Cardiac fibroblast (primary cell): ENCODE data around the gene KCNA1.

Source experiments
- DNase-seq, 2 donors: peaks; one replicate each; pipeline versions ENCODE4 v3.0.0 to v3.0.0-alpha.2; 2010; ENCODE audit warnings: low read depth in 2 of 2
- H3K4me3 ChIP-seq, 2 donors: replicated peaks in 1 of 2; 1 replicate in 1 of 2; 2 replicates in 1 of 2; pipeline ENCODE4 v1.5.1; 2011; ENCODE audit warnings: low read depth in 2 of 2, low read length in 2 of 2, mild to moderate bottlenecking in 2 of 2, moderate library complexity in 1 of 2
- CTCF ChIP-seq: IDR thresholded peaks from one replicate; pipeline ENCODE4 v1.5.1; 2011; ENCODE audit warnings: low read depth, mild to moderate bottlenecking, low read length, inconsistent platforms

The KCNA1 gene

DNA sequence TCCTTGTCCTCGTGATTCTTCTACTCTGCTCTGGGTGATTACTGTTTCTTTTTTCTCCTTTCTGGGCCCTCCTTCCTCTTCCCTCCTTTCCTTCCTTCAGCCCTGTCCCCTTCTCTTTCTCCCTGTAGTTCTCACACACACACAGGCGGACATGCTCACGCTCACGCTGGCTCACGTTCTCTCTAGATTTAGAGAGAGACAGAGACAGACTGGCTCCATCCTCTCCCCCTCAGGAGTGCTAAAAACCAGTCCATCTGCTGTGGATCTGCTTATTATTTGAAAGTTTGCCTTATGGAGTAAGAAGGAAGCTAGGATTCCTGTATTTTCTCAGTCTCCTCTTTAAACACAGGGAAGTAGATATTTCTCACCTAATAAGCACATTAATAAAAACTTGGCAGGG is 48.1 kb downstream of the KCNA1 start:
- no peak for TF ChIP-seq CTCF
- H3K4me3 ChIP-seq: no peak overlapping the region
- no peak for DNase-seq

DNA sequence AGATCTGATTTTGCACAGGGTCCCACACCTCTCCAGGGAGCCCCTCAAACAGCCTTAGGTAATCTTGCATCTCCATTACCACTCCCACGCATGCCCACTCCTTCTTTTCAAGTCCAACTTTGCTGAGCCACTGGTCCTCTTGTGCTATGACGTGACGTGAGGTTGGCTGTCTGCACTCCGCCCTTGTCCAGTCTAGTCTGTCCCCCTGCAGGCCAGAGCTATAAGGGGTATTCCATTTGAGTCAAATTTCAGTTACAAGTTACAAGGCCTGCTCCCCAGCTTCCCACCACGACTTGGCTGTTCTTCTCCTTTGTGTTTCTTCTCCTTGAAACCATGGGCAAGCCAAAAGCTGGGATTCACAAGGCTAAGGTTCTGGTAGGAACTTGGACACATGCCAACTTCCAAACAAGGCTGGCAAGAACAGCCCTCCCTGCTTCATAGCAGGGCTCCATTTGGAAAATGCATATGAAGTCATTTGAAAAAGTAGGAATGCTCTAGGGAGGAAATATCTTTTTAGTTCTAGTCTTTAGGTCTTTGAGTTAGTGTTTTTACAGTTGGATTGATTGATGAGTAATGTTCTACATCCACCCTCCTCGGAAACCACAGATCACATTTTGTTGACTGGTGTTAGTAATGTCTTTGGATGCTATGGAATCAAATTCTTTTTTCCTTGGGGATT is 49.1 kb downstream of the KCNA1 start:
- DNase-seq: no peak
- H3K4me3 ChIP-seq: no peak overlapping the region
- TF ChIP-seq CTCF: no peak

DNA sequence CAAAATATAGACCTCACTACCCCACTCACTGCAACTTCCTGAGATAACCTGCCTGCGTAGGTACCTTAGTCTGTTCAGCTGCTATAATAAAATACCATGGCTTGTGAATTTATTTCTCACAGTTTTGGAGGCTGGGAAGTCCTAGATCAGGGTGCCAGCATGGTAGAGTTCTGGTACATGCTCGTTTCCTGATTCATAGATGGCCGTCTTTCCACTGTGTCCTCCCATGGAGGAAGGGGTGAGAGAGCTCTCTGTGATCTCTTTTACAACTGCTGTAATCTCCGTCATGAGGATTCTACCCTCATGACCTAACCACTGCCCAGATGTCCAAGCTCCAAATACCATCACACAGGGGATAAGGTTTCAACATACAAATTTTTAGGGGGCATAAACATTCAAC is 49.7 kb downstream of the KCNA1 start:
- DNase-seq: no peak
- H3K4me3 ChIP-seq: no peak overlapping the region
- TF ChIP-seq CTCF: no peak

- no peak overlapping the region for H3K4me3 ChIP-seq
- TF ChIP-seq CTCF: no peak
- no peak for DNase-seq
Measured at GRCh38 chr12:4960030-4960429, 50.3 kb downstream of the KCNA1 start.

GRCh38 chr12:4960547-4960946 is 50.8 kb downstream of the KCNA1 start:
- no peak for DNase-seq
- TF ChIP-seq CTCF: no peak
- H3K4me3 ChIP-seq: no peak overlapping the region

GRCh38 chr12:4961311-4961710 is 51.6 kb downstream of the KCNA1 start:
- TF ChIP-seq CTCF: no peak
- no peak for DNase-seq
- H3K4me3 ChIP-seq: no peak overlapping the region
